Heart left ventricle (tissue), 13 donors: Measurements from ENCODE around the gene NINJ2.

Source experiments
- POLR2A ChIP-seq, 2 donors: fragments of 450-650 bp; IDR thresholded peaks; one replicate each; pipeline ENCODE4 v1.6.1; 2017; ENCODE audit warnings: antibody characterized with exemption in 2 of 2, mild to moderate bottlenecking in 2 of 2, moderate library complexity in 2 of 2
- TF ChIP-seq, protein P1 (sequence below), 12 donors: fragments of 200-600 bp; sonication (generic) in 4 of 12; IDR thresholded peaks; one replicate each; pipeline versions ENCODE4 v1.5.0 to v1.8.0; 2018 to 2022; ENCODE audit warnings: antibody characterized with exemption in 12 of 12, mild to moderate bottlenecking in 5 of 12
- donor health status: ischemic (EF 13 %, LVEDD 7.1; RV severe dilation, severe dysfunction).
- donor health status: DM: no; HTN: yes; CAD: no.
- donor health status: DM: no; HTN: no; CAD: no.
- donor health status: ischemic (EF 25% LVEDD 6.9; RV normal size, moderate dysfunction).
- donor health status: ischemic (EF 25% LVEDD 5.7; RV mildly dilated, moderate dysfunction).
- donor health status: ischemic (EF 35%, LVEDD 5.7; RV mildly dilated, moderate dysfunction).
- donor health status: nonischemic (EF 11% LVEDD 7.7; RV severe dilation, severe dysfunction).
- donor health status: DM: yes; HTN: yes; CAD: no.
- donor health status: PGD.
- donor health status: ischemic (EF 29% LVEDD 5.4; RV normal size, mild dysfunction).
- donor health status: nonischemic (EF 23%, LVEDD 6.1; RV moderate dilation, normal function).

DNA sequence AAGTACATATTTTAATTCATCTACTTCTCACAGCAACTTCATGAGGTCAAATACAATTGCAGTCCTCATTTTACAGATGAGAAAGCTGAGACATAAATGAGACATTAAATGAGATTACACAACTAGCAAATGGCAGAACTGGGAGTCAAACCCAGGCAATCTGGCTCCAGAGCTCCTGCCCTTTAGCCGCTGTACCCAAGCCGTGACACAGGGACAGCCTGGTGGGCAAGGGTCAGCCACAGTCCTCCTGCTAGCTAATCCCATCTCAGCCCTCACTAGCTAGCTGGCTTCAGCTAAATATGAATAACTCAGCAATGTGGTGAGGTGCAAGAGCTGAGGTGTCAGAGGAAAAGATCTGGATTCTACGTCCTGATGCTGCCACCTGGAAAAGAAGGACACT, 54.8 kb downstream of the NINJ2 start:
- TF ChIP-seq, protein P1, sequence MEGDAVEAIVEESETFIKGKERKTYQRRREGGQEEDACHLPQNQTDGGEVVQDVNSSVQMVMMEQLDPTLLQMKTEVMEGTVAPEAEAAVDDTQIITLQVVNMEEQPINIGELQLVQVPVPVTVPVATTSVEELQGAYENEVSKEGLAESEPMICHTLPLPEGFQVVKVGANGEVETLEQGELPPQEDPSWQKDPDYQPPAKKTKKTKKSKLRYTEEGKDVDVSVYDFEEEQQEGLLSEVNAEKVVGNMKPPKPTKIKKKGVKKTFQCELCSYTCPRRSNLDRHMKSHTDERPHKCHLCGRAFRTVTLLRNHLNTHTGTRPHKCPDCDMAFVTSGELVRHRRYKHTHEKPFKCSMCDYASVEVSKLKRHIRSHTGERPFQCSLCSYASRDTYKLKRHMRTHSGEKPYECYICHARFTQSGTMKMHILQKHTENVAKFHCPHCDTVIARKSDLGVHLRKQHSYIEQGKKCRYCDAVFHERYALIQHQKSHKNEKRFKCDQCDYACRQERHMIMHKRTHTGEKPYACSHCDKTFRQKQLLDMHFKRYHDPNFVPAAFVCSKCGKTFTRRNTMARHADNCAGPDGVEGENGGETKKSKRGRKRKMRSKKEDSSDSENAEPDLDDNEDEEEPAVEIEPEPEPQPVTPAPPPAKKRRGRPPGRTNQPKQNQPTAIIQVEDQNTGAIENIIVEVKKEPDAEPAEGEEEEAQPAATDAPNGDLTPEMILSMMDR (IDR thresholded peaks at IDR 0.05) = no peak
- no peak for TF ChIP-seq POLR2A (IDR thresholded peaks at IDR 0.05)
